ENCODE measurements around the gene FIGLA. TPM values are rescaled to one million over a fixed set of nuclear protein-coding genes. Genes with fewer than 3 reads are reported as not detected.

FIGLA gene
- not detected in 2 replicates for total RNA-seq

GRCh38 chr2:70790136-70790828, at the start of gene FIGLA:
TSS of gene FIGLA (minus strand) at chr2:70790643. CDS start at chr2:70790638, 5 bp downstream.

GRCh38 chr2:70835643-70836042, 45.2 kb upstream of the FIGLA start, which contains the start of gene CD207:
TSS of gene CD207 (minus strand) at chr2:70835816. CDS start at chr2:70835776, 40 bp downstream.

GRCh38 chr2:70820499-70820898, 30.1 kb upstream of the FIGLA start, which contains the start of gene CLEC4F:
TSS of gene CLEC4F (minus strand) at chr2:70820599. CDS start at chr2:70820523, 76 bp downstream.

GRCh38 chr2:70767699-70768589, 22.5 kb downstream of the FIGLA start, which contains the start of gene ADD2:
TSS of gene ADD2 (minus strand) at chr2:70768200. CDS start at chr2:70706408, 61,792 bp downstream.

Other genes starting within 250 kb of the FIGLA start
- 99.1 and 248 TPM in 2 replicates for gene TGFA, start 236.8 kb downstream of the FIGLA start, total RNA-seq
- gene ADD2, start 22.4 kb downstream of the FIGLA start, total RNA-seq, result 0.24 TPM in 1 of 2 replicates, not detected in the other
- not detected in 2 replicates for gene CLEC4F, start 30.0 kb upstream of the FIGLA start, total RNA-seq
- not detected in 2 replicates for gene CD207, start 45.2 kb upstream of the FIGLA start, total RNA-seq
- gene VAX2, start 109.9 kb upstream of the FIGLA start, total RNA-seq, result not detected in 2 replicates
- gene ATP6V1B1, start 145.3 kb upstream of the FIGLA start, total RNA-seq, result not detected in 2 replicates
- under 0.01 TPM in 1 of 2 replicates, not detected in the other for gene ANKRD53, start 188.0 kb upstream of the FIGLA start, total RNA-seq
- 15.4 and 16.4 TPM in 2 replicates for gene TEX261, start 204.2 kb upstream of the FIGLA start, total RNA-seq

Data from tracheal epithelial cell (primary cell).